ENCODE data around the gene MB.

- TF ChIP-seq CTCF (IDR thresholded peaks at IDR 0.05) = no peak
- TF ChIP-seq POLR2A (IDR thresholded peaks at IDR 0.05) = no peak
- no peak for TF ChIP-seq POLR2AphosphoS5 (IDR thresholded peaks at IDR 0.05)
These were observed 3.6 kb upstream of the MB start for GRCh38 chr22:35620624-35621251.

Data from prostate gland (tissue), 2 donors.